RPMI7951 (cell line): ENCODE measurements around the gene GFER. TPM values are rescaled to one million over a fixed set of nuclear protein-coding genes. Genes with fewer than 3 reads are reported as not detected.
"Not testable (repeated sequence)": the region's sequence is repeated elsewhere in the genome, so short reads cannot be mapped to it uniquely, and the experiment has no call there.

Experiments used
- DNase-seq: peaks from one replicate; pipeline ENCODE4 v3.0.0-alpha.2; 2012; ENCODE audit warnings: low read depth
- total RNA-seq: library from RNA; depleted of rRNA; stranded (reverse); fragments of >200 nt; shearing (Covaris generic); gene quantifications from 2 replicates; pipeline ENCODE4 v1.2.3, GENCODE V29; 2014; rRNA removed

The GFER gene
- 6.7 and 16.5 TPM in 2 replicates for total RNA-seq

DNA sequence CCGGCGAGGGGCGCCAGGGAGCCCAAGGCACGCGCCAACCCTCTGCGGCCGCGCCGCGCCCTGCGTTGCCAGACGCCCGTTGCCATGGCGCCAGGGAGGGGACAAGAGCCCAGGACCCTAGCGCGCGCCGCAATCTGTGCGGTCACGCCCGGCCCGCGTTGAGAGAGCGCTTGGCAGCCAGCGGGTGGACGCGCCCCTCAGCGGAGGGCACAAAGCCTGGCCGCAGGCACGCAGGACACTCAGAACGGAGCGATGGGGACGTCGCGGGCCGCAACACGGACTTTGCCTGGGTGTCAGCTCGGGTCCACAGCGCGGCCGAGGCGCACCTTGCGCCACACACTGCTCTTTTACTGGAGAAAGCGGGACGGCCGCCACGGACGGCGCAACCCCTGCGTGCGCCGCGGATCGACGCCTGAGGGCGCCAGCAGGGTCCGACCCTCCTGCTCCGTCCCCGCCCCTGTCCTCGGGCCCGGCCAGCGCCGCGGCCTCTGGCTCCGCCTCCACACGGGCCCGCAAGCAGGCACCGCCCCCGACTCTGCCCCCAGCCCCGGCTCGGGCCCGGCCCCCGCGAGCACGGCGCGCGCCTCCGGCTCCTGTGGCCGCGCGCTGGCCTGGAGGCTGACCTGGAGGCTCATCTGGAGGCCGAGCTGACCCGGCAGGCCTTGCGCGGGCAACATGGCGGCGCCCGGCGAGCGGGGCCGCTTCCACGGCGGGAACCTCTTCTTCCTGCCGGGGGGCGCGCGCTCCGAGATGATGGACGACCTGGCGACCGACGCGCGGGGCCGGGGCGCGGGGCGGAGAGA, at the start of gene GFER:
GFER (plus strand) TSS at position 650 of the 803 bp plus-strand sequence; CDS start at position 676, 26 bp downstream.
- peak; percentile 84 for DNase-seq

DNA sequence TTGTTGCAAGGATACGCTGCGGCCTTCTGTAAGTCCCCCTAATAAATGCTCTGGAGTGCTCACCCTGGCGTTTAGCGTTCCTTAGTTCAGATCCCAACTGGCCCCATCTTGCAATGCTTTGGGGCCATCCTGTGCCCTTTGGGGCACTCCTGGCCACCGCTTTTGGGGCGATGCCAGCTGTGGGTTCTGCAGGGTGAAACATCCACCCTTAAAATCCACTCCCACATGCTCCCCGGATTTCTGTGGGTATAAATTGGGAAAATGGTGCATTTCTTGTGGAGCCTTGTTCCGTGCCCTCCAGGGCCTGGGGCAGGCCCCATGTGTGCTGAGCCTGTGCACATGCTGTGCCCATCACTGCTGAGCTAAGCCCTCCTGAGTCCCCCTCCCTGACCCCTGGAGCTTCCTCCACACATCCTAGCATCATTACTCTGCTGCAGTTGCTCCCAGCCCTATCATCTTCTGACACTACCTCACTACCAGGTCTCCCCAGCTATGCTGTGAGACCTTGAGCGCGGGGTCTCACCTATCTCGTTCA, 47.0 kb upstream of the GFER start:
- no peak for DNase-seq

DNA sequence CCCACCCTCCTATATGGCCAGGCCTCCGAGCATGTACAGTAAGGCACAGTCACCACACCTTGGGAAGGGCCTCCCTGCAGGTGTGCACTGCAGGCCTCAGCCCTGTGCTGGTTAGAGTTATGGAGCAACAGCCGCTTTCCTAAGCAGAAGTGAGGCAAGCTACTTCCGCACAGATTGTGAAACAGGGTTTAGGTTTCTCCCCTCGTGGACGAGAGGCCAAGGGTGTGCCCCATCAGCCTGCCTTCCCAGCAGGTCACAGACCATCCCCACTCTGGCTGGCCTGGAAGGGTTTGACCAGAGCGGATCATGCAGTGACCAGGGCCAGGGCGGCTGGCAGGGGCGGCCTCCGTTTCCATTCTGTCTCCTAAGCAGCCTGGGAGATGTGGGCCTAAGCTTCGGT, 45.7 kb upstream of the GFER start:
- no peak for DNase-seq

DNA sequence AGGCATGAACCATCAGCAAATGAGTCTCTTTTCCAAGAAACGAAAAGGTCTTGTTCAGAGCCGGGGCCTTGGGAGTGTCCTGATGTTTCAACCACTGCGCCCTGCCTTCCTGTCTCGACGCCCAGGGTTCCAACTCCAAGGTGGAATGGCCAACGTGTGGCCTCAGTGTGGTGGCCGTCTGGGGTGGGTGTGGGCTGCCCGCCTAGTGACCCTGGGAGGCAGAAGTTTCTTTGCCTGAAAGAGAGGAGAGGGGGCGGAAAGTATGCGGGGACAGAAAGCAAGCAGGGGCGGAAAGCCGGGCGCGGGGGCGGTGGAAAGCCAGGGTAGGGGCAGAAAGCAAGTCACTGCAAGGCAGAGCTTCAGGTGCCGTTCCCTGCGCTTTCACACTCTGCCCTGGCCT, 45.1 kb upstream of the GFER start:
- no peak for DNase-seq

DNA sequence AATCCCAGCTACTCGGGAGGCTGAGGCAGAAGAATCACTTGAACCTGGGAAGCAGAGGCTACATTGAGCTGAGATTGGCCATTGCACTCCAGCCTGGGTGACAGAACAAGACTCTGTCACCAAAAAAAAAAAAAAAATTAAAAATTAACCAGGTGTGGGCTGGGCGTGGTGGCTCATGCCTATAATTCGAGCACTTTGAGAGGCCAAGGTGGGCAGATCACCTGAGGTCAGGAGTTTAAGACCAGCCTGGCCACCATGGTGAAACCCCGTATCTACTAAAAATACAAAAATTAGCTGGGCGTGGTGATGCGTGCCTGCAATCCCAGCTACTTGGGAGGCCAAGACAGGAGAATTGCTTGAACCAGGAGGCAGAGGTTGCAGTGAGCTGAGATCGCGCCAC, 44.2 kb upstream of the GFER start:
- DNase-seq = not testable (repeated sequence)

DNA sequence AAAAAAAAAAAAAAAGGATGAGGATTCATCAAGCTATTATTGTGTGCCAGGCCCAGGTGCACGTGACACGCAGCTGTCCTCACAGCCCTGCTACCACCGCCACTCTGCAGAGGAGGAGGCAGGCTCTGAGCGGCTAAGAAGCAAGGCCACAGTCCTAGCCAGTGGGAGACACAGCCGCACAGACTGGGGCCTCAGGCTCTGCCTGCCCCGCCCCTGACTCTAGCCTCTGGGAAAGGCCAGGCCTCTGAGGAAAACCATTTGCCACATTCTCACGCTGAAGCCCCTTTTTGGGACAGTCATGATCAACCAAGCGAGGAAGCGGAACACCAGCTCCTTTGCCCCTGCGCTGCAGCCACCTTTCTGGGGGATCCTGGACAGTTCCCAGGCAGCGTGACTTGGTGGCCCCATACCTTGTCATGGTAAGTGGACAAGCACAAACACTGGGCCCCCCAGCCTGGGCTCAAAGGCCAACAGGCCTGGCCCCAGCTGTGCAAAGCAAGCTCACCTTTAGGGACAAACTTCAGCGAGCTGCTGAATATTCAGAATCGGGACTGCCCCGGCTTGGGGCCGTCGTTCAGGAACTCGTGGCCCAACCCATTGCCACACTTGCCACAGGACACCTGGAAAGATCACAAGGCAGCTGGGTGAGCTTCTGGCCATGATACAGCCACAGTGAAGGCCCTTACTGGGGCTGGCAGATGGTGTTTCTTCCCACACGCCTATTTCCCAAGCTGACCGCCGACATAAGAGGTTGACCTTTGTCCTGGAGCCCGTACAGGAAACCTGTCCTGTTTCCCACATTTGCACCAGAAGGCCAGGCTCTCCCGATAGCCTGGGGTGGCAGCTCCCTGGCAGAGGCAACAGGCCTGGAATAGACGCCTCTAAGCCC, 43.5 kb upstream of the GFER start:
- no peak for DNase-seq

DNA sequence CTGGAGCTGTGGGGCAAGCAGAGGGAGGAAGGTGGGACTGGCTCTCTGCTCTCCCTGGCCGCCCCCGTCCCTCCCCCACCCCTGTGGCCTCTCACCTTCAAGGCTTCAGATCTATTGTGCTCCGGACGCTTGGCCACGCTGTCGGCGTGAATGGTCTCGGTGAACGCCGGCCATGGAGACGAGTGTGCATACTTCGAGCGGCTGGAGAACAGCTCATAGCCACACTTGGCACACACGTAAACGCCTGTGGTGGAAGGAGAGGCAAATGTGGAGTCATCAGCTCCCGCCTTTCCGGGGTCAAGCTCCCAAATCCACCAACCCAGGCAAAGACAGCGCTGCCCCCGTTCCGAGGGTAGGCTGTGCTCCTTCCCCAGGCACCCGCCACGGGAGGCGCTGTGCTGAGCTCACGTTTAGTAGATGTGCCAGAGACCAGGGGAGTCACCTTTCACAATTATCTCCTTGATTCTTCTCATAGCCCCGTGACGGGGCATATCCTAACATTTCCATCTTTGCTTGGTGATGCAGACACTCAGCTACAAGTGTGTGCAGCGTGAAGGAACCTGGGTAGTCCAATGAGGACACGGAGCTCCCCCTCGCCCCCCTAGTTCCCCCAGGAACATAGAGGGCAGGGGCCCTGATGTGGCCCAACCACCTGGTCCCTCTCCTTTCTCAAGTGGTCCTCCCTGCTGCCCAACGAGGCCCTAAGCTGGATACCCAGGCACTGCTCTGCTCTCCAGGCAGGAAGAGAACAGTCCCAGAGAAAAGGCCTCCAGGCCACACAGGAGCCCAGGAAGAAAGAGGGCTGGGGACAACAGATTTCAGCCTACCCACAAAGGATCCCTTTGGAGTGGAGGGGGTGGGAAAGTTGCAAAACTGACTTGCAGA, 42.6 kb upstream of the GFER start:
- DNase-seq = no peak

DNA sequence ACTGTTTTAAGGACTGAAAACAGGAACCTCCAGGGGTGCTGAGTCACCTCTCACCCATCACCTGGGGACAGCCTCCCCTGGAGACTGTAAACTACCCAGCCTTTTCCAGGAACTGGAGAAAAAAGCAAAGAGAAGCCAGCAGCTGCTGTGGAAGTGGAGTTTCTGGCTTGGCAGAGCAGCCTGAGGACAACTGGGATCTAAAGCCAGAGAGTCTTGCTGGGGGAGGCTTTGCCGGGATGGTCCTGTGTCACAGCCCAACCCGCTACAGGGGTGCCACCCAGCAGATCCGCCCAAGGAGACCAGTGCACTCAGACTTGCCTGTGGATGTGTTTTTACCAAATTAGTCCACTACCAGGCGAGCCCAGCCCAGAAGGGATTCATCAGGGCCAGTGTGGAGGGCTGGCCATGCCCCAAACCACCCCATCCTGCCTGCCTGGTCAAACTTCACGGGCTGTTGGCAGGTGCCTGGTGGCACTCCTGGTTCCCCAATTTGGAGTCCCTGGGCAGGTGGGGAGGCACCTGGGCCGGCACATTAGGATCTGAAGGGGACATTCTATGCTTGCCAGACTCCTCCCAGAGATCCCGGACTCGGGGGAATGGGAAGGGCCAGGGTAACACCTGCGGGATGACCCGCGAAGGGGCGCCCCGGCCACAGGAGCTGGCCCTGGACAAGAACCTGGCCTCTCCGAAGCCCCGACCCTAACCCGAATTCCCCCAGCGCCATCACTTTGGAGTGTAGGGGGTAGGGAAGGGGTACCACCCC, 41.8 kb upstream of the GFER start:
- no peak for DNase-seq

DNA sequence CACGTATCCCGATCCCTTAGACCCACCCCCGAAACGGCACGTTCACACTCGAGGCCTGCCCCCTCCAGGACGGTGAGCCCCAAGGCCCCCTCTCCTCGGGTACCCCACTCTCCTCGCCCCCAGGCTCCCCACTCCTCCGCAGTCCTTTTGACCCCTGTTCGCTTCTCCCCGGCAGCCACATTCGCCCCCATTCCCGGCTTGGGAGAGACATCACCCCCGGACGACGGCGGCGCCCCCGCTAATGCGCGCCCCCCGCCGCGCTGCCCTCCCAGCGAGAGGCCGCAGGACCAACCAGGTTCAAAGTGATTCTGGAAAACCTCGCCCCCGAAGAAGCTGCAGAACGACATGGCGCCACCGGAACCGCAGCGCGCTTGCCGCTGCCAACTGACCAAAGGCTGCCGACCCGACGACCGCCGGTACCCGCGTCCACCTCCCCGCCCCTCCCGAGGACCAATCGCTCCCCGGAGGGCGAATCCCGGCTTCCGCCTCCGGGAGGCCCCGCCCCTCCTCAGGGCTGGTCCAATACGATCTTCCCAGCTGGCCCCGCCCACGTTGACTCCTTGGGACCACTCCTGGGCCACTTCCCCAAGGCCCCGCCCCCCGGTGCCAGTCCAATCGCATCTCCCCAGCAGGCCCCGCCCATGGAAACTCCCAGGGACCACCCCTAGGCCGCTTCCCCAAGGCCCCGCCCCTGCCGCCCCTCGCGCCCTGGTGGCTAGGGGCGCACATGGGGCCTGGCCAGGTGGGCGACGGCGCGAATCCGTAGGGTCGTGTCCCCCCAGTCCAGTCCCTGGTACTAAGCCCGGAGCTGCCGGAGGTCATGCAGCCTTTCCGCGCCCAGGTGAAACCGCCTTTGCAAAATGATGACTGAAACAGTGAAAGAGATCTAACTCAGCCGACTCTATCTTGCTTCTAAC, 40.9 kb upstream of the GFER start, which contains the start of gene MSRB1:
MSRB1 (minus strand) TSS at position 390 of the 917 bp plus-strand sequence; CDS start at position 347, 43 bp downstream.
- peak; percentile 96 for DNase-seq

DNA sequence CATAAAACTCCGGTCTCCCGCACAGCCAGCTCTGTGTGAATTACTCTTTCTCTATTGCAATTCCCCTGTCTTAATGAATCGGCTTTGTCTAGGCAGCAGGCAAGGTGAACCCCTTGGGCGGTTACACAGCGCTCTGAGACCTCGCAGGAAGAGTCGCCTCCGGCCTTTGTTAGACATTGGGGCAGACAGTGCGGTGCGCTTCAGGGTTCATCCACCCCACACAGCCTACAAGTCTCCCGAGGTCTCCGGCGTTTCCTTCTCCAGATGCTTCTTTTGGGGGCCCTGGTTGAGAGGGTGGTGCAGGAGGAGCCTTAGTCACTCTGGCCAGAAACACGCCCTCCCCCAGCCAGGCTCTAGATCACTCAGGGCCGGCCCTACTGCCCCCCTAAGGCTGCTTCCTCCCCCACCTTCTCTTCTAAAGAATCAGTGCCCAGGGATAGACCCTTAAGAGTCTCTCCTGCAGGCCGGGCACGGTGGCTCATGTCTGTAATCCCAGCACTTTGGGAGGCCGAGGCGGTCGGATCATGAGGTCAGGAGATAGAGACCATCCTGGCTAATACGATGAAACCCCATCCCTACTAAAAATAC, 39.3 kb upstream of the GFER start:
- no peak for DNase-seq

DNA sequence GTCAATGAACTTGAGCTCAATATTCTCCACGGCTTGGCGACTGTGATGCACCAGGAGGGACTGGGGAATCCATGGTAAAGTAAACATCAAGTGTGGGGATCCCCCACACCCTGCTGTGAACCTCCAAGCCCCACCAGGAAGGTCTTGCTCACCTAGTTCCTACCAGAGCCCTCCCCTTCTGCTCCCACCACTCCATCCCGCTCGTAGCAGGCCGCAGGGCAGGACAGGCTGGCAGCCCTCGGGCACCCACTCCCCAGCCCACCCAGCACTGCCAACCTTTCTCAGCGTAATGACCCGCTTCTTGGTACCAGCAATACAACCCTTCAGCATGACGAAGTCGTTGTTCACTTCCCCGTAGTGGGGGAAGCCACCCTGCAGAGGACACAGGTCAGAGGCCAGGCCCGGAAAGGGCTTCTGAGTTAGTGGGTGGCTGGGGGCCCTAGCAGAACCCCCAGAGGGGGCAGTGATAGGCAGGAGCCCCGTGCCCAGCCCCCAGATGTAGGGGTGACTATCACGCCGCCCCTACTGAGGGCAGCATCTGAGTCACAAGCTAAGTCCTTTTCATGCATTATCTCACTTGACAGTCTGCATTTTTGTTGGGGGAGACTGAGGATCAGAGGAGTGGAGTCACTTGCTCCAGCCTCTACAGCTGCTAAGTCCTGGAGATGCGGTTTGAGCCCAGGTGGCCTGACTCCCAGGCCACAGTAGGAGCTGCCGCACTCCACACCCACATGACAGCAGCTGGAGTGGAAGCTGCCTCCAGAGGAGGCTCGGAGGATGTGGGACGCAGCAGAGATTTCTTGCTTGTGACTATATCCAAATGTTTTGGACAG, 38.2 kb upstream of the GFER start:
- DNase-seq = no peak

DNA sequence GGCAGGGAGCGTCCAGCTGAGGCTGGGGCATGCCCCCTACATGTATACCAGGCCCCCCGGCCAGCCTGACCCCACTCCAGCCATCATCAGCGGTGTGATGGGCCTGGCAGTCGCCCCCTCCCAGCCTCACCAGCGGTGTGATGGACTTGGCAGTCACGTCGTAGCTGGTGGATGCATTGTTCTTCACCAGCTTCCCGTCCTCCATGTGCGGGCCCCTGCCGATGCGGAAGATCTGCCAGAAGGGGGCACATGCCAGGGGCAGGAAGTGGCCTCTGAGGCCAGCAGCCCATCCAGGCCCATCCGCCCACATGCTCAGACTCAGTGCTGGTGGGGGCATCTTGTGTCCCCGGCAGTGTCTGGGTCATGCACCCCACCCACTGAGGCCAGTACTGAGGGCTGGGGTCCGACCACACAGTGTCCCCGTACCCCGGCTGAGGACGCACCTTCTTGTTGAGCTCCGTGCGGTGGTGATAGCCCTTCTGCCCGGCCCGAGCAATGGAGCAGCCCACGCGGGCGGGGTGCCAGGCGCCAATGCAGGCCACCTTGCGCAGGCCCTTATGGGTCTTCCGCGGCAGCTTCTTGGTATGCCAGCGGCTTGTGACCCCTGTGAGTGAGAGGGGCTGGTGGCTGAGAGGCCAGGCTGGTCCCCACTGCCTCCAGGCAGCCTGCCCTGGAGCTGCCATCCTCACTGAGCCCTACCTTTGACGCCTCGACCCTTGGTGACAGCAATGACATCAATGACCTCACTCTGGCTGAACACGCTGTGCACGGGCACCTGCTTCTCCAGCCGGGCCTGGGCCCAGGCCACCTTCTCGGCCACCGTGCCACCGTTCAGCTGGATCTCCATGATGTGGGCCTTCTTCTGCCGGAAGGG, 37.3 kb upstream of the GFER start:
- no peak for DNase-seq

DNA sequence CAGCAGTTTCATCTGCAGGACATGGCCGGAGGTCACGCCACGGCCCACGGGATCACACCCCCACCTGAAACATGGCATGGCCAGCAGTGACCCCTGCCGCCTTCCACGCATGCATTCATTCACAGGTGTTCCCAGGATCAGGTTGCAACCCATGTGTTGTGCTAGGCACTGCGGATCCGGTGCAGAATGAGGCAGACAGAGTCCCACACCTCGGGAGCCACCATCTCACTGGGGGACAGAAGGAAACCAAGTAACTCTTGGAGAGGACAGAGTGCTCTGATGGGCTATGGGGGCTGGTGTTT, 36.7 kb upstream of the GFER start:
- no peak for DNase-seq

DNA sequence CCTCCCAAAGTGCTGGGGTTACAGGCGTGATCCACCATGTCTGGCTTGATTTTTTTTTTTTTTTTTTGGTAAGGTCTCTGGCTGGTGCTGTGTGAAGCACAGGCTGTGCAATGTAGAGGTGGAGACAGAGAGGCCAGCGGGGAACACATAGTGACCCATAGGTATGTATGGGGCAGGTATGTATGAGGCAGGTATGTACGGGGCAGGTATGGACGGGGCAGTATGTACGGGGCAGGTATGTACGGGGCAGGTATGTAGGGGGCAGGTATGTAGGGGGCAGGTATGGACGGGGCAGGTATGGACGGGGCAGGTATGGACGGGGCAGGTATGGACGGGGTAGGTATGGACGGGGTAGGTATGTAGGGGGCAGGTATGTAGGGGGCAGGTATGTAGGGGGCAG, 34.5 kb upstream of the GFER start:
- no peak for DNase-seq

DNA sequence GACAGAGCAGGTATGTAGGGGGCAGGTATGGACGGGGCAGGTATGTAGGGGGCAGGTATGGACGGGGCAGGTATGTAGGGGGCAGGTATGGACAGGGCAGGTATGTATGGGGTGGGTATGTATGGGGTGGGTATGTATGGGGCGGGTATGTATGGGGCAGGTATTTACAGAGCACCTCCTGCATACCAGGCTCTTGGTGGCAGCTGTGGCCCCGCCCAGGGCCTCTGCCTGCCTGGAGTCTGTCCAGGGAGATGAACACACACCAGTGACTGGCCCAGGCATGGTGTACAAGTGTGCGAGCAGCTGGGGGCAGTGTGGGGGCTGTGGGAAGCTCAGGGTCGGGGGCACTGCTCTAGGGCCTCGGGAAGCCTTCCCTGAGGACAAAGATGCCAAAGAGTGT, 33.9 kb upstream of the GFER start:
- no peak for DNase-seq

DNA sequence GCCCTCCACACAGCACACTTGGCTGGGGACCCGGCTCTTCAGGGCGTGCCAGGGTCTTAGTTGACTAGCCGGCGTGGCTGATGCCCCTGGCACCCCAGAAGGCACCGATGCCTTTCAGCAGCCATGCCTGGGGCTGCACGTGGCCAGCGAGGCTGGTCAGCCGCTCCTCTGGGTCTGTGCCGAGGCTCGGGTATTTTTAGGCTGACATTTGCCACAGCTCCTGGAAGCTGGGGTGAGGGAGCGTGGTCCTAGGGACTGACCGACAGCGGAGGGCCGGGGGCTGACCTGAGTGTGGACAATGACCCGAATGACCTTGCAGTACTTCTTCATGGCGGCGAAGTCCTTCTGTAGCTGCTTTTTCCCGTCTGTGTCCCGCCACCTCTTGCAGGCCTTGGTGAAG, 33.4 kb upstream of the GFER start:
- DNase-seq = no peak

DNA sequence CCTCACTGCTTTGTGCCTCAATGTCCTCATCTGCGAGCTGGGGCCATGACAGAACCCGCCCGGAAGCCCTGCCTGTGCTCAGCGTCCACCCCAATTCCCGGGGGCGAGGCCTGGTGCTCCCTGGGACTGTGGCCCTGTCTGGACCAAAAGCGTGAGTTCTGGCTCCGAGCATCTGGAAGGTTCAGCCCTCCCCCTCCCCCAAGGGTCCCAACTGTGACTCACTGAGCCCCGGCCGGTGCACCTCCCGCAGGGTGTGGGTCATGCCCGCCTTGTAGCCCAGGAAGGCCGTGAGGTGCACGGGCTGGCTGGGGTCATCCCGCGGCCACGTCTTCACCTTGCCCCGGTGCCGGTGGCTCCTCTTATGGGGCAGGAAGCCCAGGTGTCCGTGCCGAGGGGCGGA, 30.3 kb upstream of the GFER start:
- DNase-seq = no peak
